ENCODE data around the gene SMPX. TPM values are rescaled to one million over a fixed set of nuclear protein-coding genes. Genes with fewer than 3 reads are reported as not detected.

SMPX gene
- 0.09 TPM in 1 of 5 replicates, not detected in the others for total RNA-seq (2022; extraction: Qiagen RNA extraction)

GRCh38 chrX:21757960-21758359 is at the start of gene SMPX:
Gene SMPX (minus strand): TSS chrX:21758116. CDS start chrX:21754290, 3,826 bp downstream.

GRCh38 chrX:21658152-21658737 is 99.7 kb downstream of the SMPX start, which contains the start of gene KLHL34:
Gene KLHL34 (minus strand): TSS chrX:21658330. CDS start chrX:21657788, 542 bp downstream.

Other genes with a start within 250 kb of the SMPX start
- gene KLHL34, start 99.8 kb downstream of the SMPX start, total RNA-seq (2022; extraction: Qiagen RNA extraction), result not detected in 5 replicates
- 19.5 to 29.2 TPM (median 24.1 TPM) in 5 replicates for gene MBTPS2, start 81.5 kb upstream of the SMPX start, total RNA-seq (2022; extraction: Qiagen RNA extraction)
- 1.9 to 2.8 TPM (median 2.2 TPM) in 5 replicates for gene YY2, start 97.9 kb upstream of the SMPX start, total RNA-seq (2022; extraction: Qiagen RNA extraction)
- 185 to 230 TPM (median 190 TPM) in 5 replicates for gene SMS, start 182.6 kb upstream of the SMPX start, total RNA-seq (2022; extraction: Qiagen RNA extraction)

Measured in A549 treated with Hydrocortisone at 1 μM for 4 hours (cell line).